Psoas muscle (tissue), 8 donors: ENCODE results near the gene ZFPL1. TPM values are rescaled to one million over a fixed set of nuclear protein-coding genes. Genes with fewer than 3 reads are reported as not detected.

Experiments
- ATAC-seq, 4 donors: fragments of 200-7000 bp; cut with Tn5 transposase; one replicate each; pipeline ENCODE4 v1.9.1; 2020; ENCODE audit warnings: moderate library complexity in 3 of 4, mild to moderate bottlenecking in 2 of 4
- DNase-seq, 2 donors: peaks; one replicate each; pipeline ENCODE4 v3.0.0-alpha.2; 2020
- H3K27ac ChIP-seq: fragments of 200-600 bp; one replicate; pipeline ENCODE4 v1.8.0; 2022
- H3K27me3 ChIP-seq, 3 donors: fragments of 200-600 bp in 1 of 3; one replicate each; pipeline versions ENCODE4 v1.6.1 to v1.8.0; 2013 to 2022; ENCODE audit warnings: low read length in 2 of 3, mild to moderate bottlenecking in 2 of 3, moderate library complexity in 1 of 3; ENCODE audit not compliant: insufficient read depth in 3 of 3
- H3K36me3 ChIP-seq, 2 donors: fragments of 200-600 bp in 1 of 2; one replicate each; pipeline versions ENCODE4 v1.6.1 to v1.8.0; 2013 to 2022; ENCODE audit warnings: low read depth in 1 of 2, mild to moderate bottlenecking in 1 of 2, moderate library complexity in 1 of 2; ENCODE audit not compliant: insufficient read depth in 1 of 2
- H3K4me1 ChIP-seq: fragments of 200-600 bp; one replicate; pipeline ENCODE4 v1.8.0; 2022
- H3K4me3 ChIP-seq: fragments of 200-600 bp; one replicate; pipeline ENCODE4 v1.8.0; 2022; ENCODE audit warnings: mild to moderate bottlenecking
- H3K9me3 ChIP-seq: fragments of 200-600 bp; one replicate; pipeline ENCODE4 v1.8.0; 2022
- WGBS, 3 donors: extraction: QIAGEN DNeasy Blood & Tissue Kit; methylation state at CpG; one replicate each; pipeline versions ENCODE4 v1.1.6 to v1.1.7; 2013; 5-methylcytosine and 5-hydroxymethylcytosine counted together
- intact Hi-C, 2 donors: fragments of 100-400 bp; cut with DNase I; formaldehyde crosslinking; loops; one replicate each; pipeline versions ENCODE4 v1.11.0 to v1.14.2; 2022
- polyA plus RNA-seq, 3 donors: library from polyadenylated mRNA; stranded (reverse); fragments of 200-250 nt; gene quantifications; one replicate each; pipeline ENCODE4 v1.2.3, GENCODE V29; 2013
- total RNA-seq, 4 donors: library from RNA; stranded (reverse); fragmentation: NEBNext Ultra II Directional in 2 of 4; extraction: Animal tissue kit (Norgen Biotek cat#: 25700) in 2 of 4; gene quantifications; one replicate each; pipeline versions ENCODE4 v1.2.1 to v1.2.4, GENCODE V29; 2021 to 2023
- TF ChIP-seq, protein P1 (sequence below): fragments of 200-600 bp; IDR thresholded peaks from one replicate; pipeline ENCODE4 v1.8.0; 2022; ENCODE audit warnings: antibody characterized with exemption
- donor health status: healthy with polysubstance abuse.
- donor health status: DM: no; HTN: no; CAD: no; lungs with moderate emphysema.
- donor health status: Bipolar disorder and iron deficiency.
- donor health status: healthy.
- donor health status: DM: yes; HTN: yes; CAD: no.
- donor health status: DM: no; HTN: no; CAD: no.
- donor health status: DM: no; HTN: no; CAD: no.
- donor health status: DM: yes; HTN: yes; CAD: no.

ZFPL1 gene
- total and polyA plus RNA-seq, 7 donors: 22.1 to 55.9 (median 29.3) TPM

GRCh38 chr11:65045061-65045460, 39.0 kb upstream of the ZFPL1 start:
- peaks cover 0 to 16% of the 10 kb centered on the region in 2 donors for H3K36me3 ChIP-seq
- TF ChIP-seq, protein P1, sequence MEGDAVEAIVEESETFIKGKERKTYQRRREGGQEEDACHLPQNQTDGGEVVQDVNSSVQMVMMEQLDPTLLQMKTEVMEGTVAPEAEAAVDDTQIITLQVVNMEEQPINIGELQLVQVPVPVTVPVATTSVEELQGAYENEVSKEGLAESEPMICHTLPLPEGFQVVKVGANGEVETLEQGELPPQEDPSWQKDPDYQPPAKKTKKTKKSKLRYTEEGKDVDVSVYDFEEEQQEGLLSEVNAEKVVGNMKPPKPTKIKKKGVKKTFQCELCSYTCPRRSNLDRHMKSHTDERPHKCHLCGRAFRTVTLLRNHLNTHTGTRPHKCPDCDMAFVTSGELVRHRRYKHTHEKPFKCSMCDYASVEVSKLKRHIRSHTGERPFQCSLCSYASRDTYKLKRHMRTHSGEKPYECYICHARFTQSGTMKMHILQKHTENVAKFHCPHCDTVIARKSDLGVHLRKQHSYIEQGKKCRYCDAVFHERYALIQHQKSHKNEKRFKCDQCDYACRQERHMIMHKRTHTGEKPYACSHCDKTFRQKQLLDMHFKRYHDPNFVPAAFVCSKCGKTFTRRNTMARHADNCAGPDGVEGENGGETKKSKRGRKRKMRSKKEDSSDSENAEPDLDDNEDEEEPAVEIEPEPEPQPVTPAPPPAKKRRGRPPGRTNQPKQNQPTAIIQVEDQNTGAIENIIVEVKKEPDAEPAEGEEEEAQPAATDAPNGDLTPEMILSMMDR: no peak
- no peak overlapping the region for H3K27ac ChIP-seq
- no peak for ATAC-seq
- 86 to 92% (median 91%) methylated on average over 5 of the region's 5 CpGs for WGBS, 3 donors
- intact Hi-C loops: no loop called here
- H3K4me1 ChIP-seq: peaks cover 22% of the 10 kb centered on the region
- no peaks in the 10 kb centered on the region for H3K9me3 ChIP-seq
- no peaks in the 10 kb centered on the region for H3K27me3 ChIP-seq
- DNase-seq: no peak
- no peak overlapping the region for H3K4me3 ChIP-seq

DNA sequence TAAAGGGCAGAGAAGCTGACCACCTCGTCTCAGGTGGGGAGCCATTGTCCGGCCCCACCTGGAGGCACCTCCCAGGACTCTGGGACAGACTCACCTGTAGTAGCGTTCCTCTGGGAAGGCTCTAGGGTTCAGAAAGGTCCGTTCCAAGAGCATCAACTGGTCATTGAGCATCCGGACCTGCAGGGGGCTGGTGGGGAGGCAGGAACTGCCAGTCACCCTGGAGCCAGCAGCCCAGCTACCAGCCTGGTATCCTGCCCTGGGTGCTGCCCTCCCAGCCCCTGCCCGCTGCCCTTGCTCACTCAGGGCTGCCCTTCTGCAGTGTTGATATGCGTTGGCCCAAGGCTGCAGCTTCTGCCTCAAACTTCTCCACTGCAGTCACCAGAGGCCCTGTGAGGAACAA, 38.3 kb upstream of the ZFPL1 start:
- H3K27ac ChIP-seq: no peak overlapping the region
- DNase-seq: no peak
- no peaks in the 10 kb centered on the region for H3K27me3 ChIP-seq
- H3K9me3 ChIP-seq: no peaks in the 10 kb centered on the region
- intact Hi-C loops: no loop called here
- H3K4me1 ChIP-seq: peaks cover 17% of the 10 kb centered on the region
- 82 to 89% (median 86%) methylated on average over 7 of the region's 7 CpGs for WGBS, 3 donors
- TF ChIP-seq, protein P1: no peak
- peaks cover 0 to 15% of the 10 kb centered on the region in 2 donors for H3K36me3 ChIP-seq
- no peak overlapping the region for H3K4me3 ChIP-seq
- no peak for ATAC-seq

- no peaks in the 10 kb centered on the region for H3K9me3 ChIP-seq
- H3K4me3 ChIP-seq: peak overlapping the region; percentile 59
- peak; percentile 35 to 62 for DNase-seq
- peak in 2 of 4 donors; percentile 20 to 42 for ATAC-seq
- TF ChIP-seq, protein P1: no peak
- no peak overlapping the region for H3K27ac ChIP-seq
- 18 to 21% (median 18%) methylated on average over 47 to 56 of the region's 56 CpGs for WGBS, 3 donors
- H3K36me3 ChIP-seq: peaks cover 0 to 15% of the 10 kb centered on the region in 2 donors
- intact Hi-C loops: no loop called here
- H3K27me3 ChIP-seq: no peaks in the 10 kb centered on the region
- H3K4me1 ChIP-seq: peaks cover 5% of the 10 kb centered on the region
These were observed 36.2 kb upstream of the ZFPL1 start for GRCh38 chr11:65047581-65048422.

DNA sequence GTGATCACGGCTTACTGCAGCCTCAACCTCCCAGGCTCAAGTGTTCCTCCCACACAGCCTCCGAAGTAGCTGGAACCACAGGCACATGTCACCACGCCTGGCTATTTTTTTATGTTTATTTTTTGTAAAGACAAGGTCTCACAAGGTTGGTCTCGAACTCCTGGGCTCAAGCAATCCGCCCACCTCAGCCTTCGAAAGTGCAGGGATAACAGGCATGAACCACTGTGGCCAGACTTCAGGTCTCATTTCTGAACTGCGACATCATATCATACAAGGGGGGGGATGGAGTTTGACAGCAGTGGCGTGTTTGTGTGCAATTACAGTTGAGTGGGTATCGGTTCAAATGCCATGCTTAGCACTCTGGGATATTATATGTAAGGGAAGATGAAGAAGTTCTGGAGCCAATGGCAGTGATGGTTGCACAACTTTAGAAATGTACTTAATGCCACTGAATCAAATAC, 32.6 kb upstream of the ZFPL1 start:
- Histone ChIP-seq H3K4me1 (no peaks in the 10 kb centered on the region), H3K27me3 (peaks cover 0 to 2% (median 0%) of the 10 kb centered on the region in 3 donors), H3K36me3 (no peaks in the 10 kb centered on the region), H3K27ac (no peak overlapping the region), H3K4me3 (no peak overlapping the region), H3K9me3 (no peaks in the 10 kb centered on the region)
- TF ChIP-seq, protein P1: no peak
- DNase-seq (no peak), ATAC-seq (no peak)
- 67 to 76% (median 69%) methylated on average over 9 of the region's 9 CpGs for WGBS, 3 donors
- intact Hi-C loops: no loop called here
